ENCODE results near the gene MAML2.

DNA sequence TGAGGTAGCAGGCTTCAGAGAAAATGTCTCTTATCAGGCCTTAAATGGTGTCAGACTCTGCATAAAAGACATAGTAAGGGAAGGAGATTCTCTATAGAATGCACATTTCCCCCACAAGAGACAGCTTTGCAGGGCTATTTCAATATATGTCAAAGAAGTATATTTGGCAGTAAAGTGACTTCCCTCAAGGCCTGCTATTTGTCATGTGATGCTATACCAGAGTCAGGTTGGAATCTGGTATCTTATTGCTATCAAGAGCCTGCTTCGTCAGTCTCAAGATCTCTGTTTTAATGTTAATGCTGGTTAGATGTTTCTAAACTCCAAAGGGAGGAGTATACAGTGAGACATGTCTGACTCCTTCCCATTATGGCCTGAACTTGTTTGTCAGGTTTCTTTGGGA, 378.7 kb downstream of the MAML2 start:
- TF ChIP-seq, protein P1, sequence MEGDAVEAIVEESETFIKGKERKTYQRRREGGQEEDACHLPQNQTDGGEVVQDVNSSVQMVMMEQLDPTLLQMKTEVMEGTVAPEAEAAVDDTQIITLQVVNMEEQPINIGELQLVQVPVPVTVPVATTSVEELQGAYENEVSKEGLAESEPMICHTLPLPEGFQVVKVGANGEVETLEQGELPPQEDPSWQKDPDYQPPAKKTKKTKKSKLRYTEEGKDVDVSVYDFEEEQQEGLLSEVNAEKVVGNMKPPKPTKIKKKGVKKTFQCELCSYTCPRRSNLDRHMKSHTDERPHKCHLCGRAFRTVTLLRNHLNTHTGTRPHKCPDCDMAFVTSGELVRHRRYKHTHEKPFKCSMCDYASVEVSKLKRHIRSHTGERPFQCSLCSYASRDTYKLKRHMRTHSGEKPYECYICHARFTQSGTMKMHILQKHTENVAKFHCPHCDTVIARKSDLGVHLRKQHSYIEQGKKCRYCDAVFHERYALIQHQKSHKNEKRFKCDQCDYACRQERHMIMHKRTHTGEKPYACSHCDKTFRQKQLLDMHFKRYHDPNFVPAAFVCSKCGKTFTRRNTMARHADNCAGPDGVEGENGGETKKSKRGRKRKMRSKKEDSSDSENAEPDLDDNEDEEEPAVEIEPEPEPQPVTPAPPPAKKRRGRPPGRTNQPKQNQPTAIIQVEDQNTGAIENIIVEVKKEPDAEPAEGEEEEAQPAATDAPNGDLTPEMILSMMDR (conservative IDR thresholded peaks at IDR 0.05), result no peak
- TF ChIP-seq ZFX (IDR thresholded peaks at IDR 0.05), result no peak

All from C4-2B (cell line).